Prostate gland (tissue), 2 donors: ENCODE measurements around the gene LRCH3. TPM values are rescaled to one million over a fixed set of nuclear protein-coding genes. Genes with fewer than 3 reads are reported as not detected.
"Not testable (repeated sequence)": the region's sequence is repeated elsewhere in the genome, so short reads cannot be mapped to it uniquely, and the experiment has no call there.

Source experiments
- DNase-seq: peaks from one replicate; pipeline ENCODE4 v3.0.0-alpha.2; 2019; ENCODE audit warnings: low spot score
- H3K27ac ChIP-seq, 2 donors: fragments of 200-600 bp; sonication (generic); 2 replicates each; pipeline ENCODE4 v1.5.1; 2017 to 2019
- H3K27me3 ChIP-seq: fragments of 200-600 bp; sonication (generic); replicated peaks from 2 replicates; pipeline ENCODE4 v1.5.1; 2019; ENCODE audit not compliant: insufficient read depth
- H3K36me3 ChIP-seq, 2 donors: fragments of 200-600 bp; sonication (generic); 1 replicate in 1 of 2; 2 replicates in 1 of 2; pipeline versions ENCODE4 v1.5.1 to v1.8.1; 2017 to 2019
- H3K4me1 ChIP-seq: fragments of 200-600 bp; sonication (generic); replicated peaks from 2 replicates; pipeline ENCODE4 v1.5.1; 2019
- H3K4me3 ChIP-seq, 2 donors: fragments of 200-600 bp; sonication (generic); 2 replicates each; pipeline ENCODE4 v1.5.1; 2017 to 2019
- H3K9me3 ChIP-seq: fragments of 200-600 bp; sonication (generic); 2 replicates; pipeline ENCODE4 v1.5.1; 2017
- CTCF ChIP-seq, 4 experiments: fragments of 200-600 bp in 2 of 4; fragments of 450-650 bp in 2 of 4; sonication (generic) in 2 of 4; IDR thresholded peaks; 1 replicate in 3 of 4; 2 replicates in 1 of 4; pipeline ENCODE4 v1.5.1; 2016 to 2019; ENCODE audit warnings: antibody characterized with exemption in 4 of 4, mild to moderate bottlenecking in 2 of 4, moderate library complexity in 2 of 4
- POLR2A ChIP-seq: fragments of 450-650 bp; IDR thresholded peaks from one replicate; pipeline ENCODE4 v1.6.1; 2016; ENCODE audit warnings: antibody characterized with exemption, mild to moderate bottlenecking
- POLR2AphosphoS5 ChIP-seq: sonication (generic); formaldehyde crosslinking; IDR thresholded peaks from one replicate; pipeline ENCODE4 v1.6.1; 2017; ENCODE audit warnings: antibody characterized with exemption
- WGBS: methylation state at CpG from one replicate; pipeline ENCODE4 v1.1.5; 2018; 5-methylcytosine and 5-hydroxymethylcytosine counted together
- intact Hi-C: fragments of 100-400 bp; cut with DNase I; formaldehyde crosslinking; loops from one replicate; pipeline ENCODE4 v1.14.2; 2022
- small RNA-seq, 2 donors: library from RNA; depleted of rRNA; stranded (forward); fragments of <200 nt; gene quantifications; one replicate each; pipeline ENCODE3, GENCODE V24; 2016
- total RNA-seq, 2 donors: library from RNA; depleted of rRNA; stranded (reverse); fragments of >200 nt; gene quantifications; one replicate each; pipeline ENCODE4 v1.1.0, GENCODE V29; 2016

The LRCH3 gene
- total RNA-seq, 2 donors from 2014 or later, result 31.6 to 114 TPM

- TF ChIP-seq POLR2A, result no peak
- TF ChIP-seq POLR2AphosphoS5, result no peak
- no peak for TF ChIP-seq CTCF (IDR thresholded peaks at IDR 0.05)
- H3K4me3 ChIP-seq, result no peak overlapping the region
- H3K27me3 ChIP-seq, result no peaks in the 10 kb centered on the region
- no peaks in the 10 kb centered on the region for H3K36me3 ChIP-seq
- DNase-seq, result no peak
- H3K9me3 ChIP-seq, result no peaks in the 10 kb centered on the region
- H3K4me1 ChIP-seq, result no peaks in the 10 kb centered on the region
- 93% methylated on average over 12 of the region's 12 CpGs for WGBS
- no peak overlapping the region for H3K27ac ChIP-seq
- intact Hi-C loops, result no loop called here
These were observed 122.8 kb downstream of the LRCH3 start for GRCh38 chr3:197913641-197914380.

GRCh38 chr3:197921429-197922275 is 130.6 kb downstream of the LRCH3 start:
- H3K36me3 ChIP-seq, intact Hi-C loops, H3K27ac ChIP-seq, H3K27me3 ChIP-seq, H3K4me1 ChIP-seq, H3K4me3 ChIP-seq, DNase-seq, H3K9me3 ChIP-seq: not testable (repeated sequence)
- WGBS, result 93% methylated on average over 24 of the region's 24 CpGs

- no peaks in the 10 kb centered on the region for H3K4me1 ChIP-seq
- no peaks in the 10 kb centered on the region for H3K9me3 ChIP-seq
- TF ChIP-seq POLR2AphosphoS5 (no peak), CTCF (IDR thresholded peaks at IDR 0.05) (no peak), POLR2A (no peak)
- no peak for DNase-seq
- H3K4me3 ChIP-seq, result no peak overlapping the region
- H3K27me3 ChIP-seq, result no peaks in the 10 kb centered on the region
- peaks cover 0 to 6% of the 10 kb centered on the region in 2 donors for H3K36me3 ChIP-seq
- intact Hi-C loops, result no loop called here
- H3K27ac ChIP-seq, result no peak overlapping the region
- WGBS, result 72% methylated on average over 7 of the region's 7 CpGs
These were observed 135.4 kb downstream of the LRCH3 start for GRCh38 chr3:197926418-197926817.

DNA sequence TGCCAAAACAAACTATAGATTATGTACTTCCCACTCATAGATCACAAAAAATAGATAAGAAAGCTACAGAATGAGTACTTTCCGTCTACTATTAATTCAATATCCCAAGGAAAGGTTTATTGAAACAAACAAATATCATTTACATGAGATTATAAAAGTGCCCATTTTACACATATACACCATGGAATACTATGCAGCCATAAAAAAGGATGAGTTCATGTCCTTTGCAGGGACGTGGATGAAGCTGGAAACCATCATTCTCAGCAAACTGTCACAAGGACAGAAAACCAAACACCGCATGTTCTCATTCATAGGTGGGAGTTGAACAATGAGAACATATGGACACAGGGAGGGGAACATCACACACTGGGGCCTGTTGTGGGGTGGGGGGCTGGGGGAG is 136.5 kb downstream of the LRCH3 start:
- H3K27me3 ChIP-seq, intact Hi-C loops, H3K4me3 ChIP-seq, H3K27ac ChIP-seq, H3K9me3 ChIP-seq, H3K36me3 ChIP-seq, H3K4me1 ChIP-seq, DNase-seq: not testable (repeated sequence)
- 92% methylated on average over 3 of the region's 3 CpGs for WGBS

DNA sequence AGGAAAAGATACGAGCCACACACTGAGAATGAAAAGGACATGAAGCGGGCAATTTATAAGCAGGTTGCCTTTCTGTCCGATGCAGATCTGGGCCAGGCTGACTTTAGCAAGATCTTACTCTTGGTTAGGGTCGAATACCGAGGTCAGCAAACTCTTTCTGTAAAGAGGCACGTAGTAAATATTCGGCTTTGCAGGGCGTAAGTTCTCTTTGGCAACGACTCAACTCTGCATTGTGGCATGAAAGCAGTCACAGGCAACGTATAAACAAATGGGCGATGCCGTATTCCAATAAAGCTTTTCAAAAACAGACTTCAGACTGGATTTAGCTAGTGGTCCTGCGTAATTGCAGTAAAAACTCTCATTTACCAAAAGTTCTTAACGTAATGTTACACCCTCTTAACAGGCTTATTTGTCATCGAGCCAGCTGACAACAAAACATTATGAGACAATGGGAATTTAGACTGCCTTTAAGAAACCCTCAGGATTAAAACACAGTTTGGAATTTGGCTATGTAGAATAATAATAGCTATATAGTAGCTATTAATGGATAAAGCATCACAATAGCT is 145.8 kb downstream of the LRCH3 start:
- no peak for TF ChIP-seq CTCF (IDR thresholded peaks at IDR 0.05)
- TF ChIP-seq POLR2A, result no peak
- no peak for TF ChIP-seq POLR2AphosphoS5
- Histone ChIP-seq H3K4me3 (no peak overlapping the region), H3K27ac (no peak overlapping the region), H3K9me3 (no peaks in the 10 kb centered on the region), H3K27me3 (no peaks in the 10 kb centered on the region), H3K4me1 (no peaks in the 10 kb centered on the region), H3K36me3 (no peaks in the 10 kb centered on the region)
- no peak for DNase-seq
- intact Hi-C loops, result no loop called here
- 88% methylated on average over 15 of the region's 15 CpGs for WGBS

Small RNAs within 50 kb of the gene (small RNA-seq; reads per million reads assigned to genes)
- gene RNU6-858P, result 0 reads per million in 2 donors

Other genes with a start within 250 kb of the LRCH3 start
- 10 to 100 TPM; 41.1 to 84.3 TPM for gene BDH1, start 235.3 kb upstream of the LRCH3 start, total RNA-seq
- gene RUBCN, start 54.4 kb upstream of the LRCH3 start, total RNA-seq, result 100 to 1,000 TPM in 1 of 2 donors, 10 to 100 TPM in 1; 32.2 to 121 TPM
- 10 to 100 TPM; 27.7 to 69.5 TPM for gene FYTTD1, start 41.4 kb upstream of the LRCH3 start, total RNA-seq
- gene RPL35A, start 158.9 kb downstream of the LRCH3 start, total RNA-seq, result 1,000 to 10,000 TPM in 1 of 2 donors, 100 to 1,000 TPM in 1; 480 to 1,367 TPM
- 10 to 100 TPM in 1 of 2 donors, 1 to 10 TPM in 1; 6.8 to 16.9 TPM for gene LMLN, start 169.0 kb downstream of the LRCH3 start, total RNA-seq